ENCODE measurements around the gene CDK5RAP1.
"Not testable (repeated sequence)": the region's sequence is repeated elsewhere in the genome, so short reads cannot be mapped to it uniquely, and the experiment has no call there.

Gene CDK5RAP1

GRCh38 chr20:33401184-33401920, at the start of gene CDK5RAP1:
CDK5RAP1 (minus strand) TSS chr20:33401519; CDS start chr20:33397064, 4,455 bp downstream.
- DNase-seq (ENCODE audit: low spot score), result peak; percentile 95

- no peak for DNase-seq (ENCODE audit: low spot score)
Measured at GRCh38 chr20:33450867-33451266, 49.5 kb upstream of the CDK5RAP1 start.

GRCh38 chr20:33445881-33446625, 44.7 kb upstream of the CDK5RAP1 start:
- DNase-seq (ENCODE audit: low spot score), result no peak

GRCh38 chr20:33444797-33445560, 43.7 kb upstream of the CDK5RAP1 start:
- DNase-seq (ENCODE audit: low spot score), result peak; percentile 56

- DNase-seq (ENCODE audit: low spot score), result peak; percentile 93
Measured at GRCh38 chr20:33443512-33444239, 42.4 kb upstream of the CDK5RAP1 start, which contains the start of gene SNTA1. SNTA1 (minus strand) TSS chr20:33443763; CDS start chr20:33443620, 143 bp downstream.

- DNase-seq (ENCODE audit: low spot score), result no peak
Measured at GRCh38 chr20:33443006-33443511, 41.7 kb upstream of the CDK5RAP1 start.

GRCh38 chr20:33442136-33443005, 41.1 kb upstream of the CDK5RAP1 start:
- no peak for DNase-seq (ENCODE audit: low spot score)

- no peak for DNase-seq (ENCODE audit: low spot score)
Measured at GRCh38 chr20:33441142-33441955, 40.0 kb upstream of the CDK5RAP1 start.

- not testable (repeated sequence) for DNase-seq (ENCODE audit: low spot score)
Measured at GRCh38 chr20:33440562-33440961, 39.2 kb upstream of the CDK5RAP1 start.

- DNase-seq (ENCODE audit: low spot score), result no peak
Measured at GRCh38 chr20:33438481-33438880, 37.2 kb upstream of the CDK5RAP1 start.

GRCh38 chr20:33437141-33437911, 36.0 kb upstream of the CDK5RAP1 start:
- DNase-seq (ENCODE audit: low spot score), result no peak

GRCh38 chr20:33434434-33434833, 33.1 kb upstream of the CDK5RAP1 start:
- no peak for DNase-seq (ENCODE audit: low spot score)

- no peak for DNase-seq (ENCODE audit: low spot score)
Measured at GRCh38 chr20:33433465-33434234, 32.3 kb upstream of the CDK5RAP1 start.

- no peak for DNase-seq (ENCODE audit: low spot score)
Measured at GRCh38 chr20:33431797-33432381, 30.6 kb upstream of the CDK5RAP1 start.

- not testable (repeated sequence) for DNase-seq (ENCODE audit: low spot score)
Measured at GRCh38 chr20:33423875-33424274, 22.6 kb upstream of the CDK5RAP1 start.

GRCh38 chr20:33423141-33423834, 22.0 kb upstream of the CDK5RAP1 start:
- DNase-seq (ENCODE audit: low spot score), result peak; percentile 83

Measured in SW480 (cell line).